DOHH2 (cell line): Measurements from ENCODE around the gene TMEM127.

Source experiments
- EZH2phosphoT487 ChIP-seq: fragments of 200-600 bp; sonication (generic); IDR thresholded peaks from 2 replicates; pipeline ENCODE4 v1.6.1; 2017; ENCODE audit warnings: borderline replicate concordance, mild to moderate bottlenecking, antibody characterized with exemption, low read length, moderate library complexity, mixed read lengths
- TF ChIP-seq, protein P1 (sequence below): fragments of 200-600 bp; sonication (generic); IDR thresholded peaks from one replicate; pipeline ENCODE4 v1.5.1; 2014; ENCODE audit warnings: antibody characterized with exemption, mild to moderate bottlenecking, low read depth, low read length; ENCODE audit not compliant: poor library complexity, severe bottlenecking

DNA sequence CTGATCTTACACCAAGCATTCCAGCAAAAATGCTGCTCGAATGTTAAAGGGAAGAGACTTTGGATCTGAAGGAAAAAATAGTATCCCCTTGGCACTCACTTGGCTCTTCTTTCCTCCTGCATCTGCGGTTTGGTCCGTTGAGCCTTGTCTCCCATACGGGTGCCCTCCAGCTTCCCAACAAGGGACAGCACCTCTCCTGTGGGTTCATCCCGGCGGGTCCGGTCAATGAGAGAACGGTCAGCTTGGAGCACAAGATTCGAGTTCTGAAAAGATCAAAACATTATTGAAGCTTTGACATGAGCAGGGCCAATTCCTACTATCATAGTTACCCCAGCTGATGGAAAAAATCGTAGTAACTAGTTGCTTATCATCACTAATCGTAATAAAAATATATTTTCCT, 38.8 kb upstream of the TMEM127 start:
- no peak for TF ChIP-seq EZH2phosphoT487
- TF ChIP-seq, protein P1, sequence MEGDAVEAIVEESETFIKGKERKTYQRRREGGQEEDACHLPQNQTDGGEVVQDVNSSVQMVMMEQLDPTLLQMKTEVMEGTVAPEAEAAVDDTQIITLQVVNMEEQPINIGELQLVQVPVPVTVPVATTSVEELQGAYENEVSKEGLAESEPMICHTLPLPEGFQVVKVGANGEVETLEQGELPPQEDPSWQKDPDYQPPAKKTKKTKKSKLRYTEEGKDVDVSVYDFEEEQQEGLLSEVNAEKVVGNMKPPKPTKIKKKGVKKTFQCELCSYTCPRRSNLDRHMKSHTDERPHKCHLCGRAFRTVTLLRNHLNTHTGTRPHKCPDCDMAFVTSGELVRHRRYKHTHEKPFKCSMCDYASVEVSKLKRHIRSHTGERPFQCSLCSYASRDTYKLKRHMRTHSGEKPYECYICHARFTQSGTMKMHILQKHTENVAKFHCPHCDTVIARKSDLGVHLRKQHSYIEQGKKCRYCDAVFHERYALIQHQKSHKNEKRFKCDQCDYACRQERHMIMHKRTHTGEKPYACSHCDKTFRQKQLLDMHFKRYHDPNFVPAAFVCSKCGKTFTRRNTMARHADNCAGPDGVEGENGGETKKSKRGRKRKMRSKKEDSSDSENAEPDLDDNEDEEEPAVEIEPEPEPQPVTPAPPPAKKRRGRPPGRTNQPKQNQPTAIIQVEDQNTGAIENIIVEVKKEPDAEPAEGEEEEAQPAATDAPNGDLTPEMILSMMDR, result no peak
